Medulla oblongata (tissue), 1 donor: ENCODE data around the gene SFXN5.

Experiments used
- DNase-seq: peaks from one replicate; pipeline ENCODE4 v3.0.0-alpha.2; 2015; ENCODE audit errors: extremely low spot score

Gene SFXN5

GRCh38 chr2:72956936-72957335 is 114.6 kb downstream of the SFXN5 start:
- peak; percentile 63 for DNase-seq

DNA sequence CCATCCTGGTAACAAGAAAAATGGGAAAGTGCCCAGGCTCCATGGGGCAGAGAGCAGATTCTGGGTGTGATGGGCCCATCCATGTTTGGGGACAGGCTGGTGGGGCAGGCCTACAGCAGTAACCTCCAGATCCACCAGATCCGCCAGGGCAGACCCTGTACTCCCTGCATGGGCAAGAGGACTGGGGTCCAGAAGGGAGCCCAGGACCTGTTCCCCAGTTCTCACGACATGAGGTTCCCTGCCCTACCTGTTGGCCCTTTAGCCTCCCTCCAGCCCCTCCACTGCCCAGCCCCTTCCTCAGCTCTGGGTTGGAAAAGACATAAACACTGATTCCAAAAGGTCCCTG is 115.5 kb downstream of the SFXN5 start:
- DNase-seq: no peak

DNA sequence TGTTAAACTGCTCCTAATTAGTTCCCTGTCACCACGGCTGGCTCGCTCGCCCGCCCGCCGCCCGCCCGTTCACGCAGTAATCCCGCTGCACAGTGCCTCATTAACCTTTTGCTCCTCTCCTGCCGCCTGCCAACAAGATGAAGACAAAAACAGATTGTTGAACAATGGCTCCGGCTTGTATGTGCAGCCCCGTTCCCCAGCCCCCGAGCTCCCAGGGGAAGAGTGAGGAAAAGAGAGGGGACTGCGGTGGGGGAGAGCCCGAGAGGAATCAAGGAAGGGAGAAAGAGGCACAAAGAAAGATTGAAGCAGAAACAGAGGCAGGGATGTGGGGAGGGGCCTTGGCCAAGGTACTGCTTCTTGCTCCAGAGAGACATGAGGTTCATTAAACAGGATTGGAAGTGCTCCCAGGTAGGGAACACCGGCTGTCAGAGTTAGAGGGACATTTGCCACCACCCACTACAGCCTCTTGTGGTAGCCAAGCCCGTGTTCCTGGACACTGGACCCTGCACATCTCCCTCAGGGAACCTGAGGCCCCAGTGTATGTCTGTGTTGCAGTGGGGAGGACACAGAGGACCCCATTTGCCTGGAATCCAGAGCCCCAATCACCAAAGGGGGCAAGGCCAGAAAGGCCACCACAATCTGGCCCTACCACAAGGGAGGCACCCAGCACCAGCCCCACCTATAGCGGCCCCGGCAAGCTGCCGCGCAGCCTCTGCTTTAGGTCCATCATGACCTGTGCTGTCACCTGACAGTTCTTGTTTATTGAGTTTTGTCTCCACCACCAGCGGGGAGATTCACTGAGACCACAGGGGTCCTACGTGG is 116.1 kb downstream of the SFXN5 start:
- DNase-seq: no peak

- DNase-seq: no peak
Measured at GRCh38 chr2:72954376-72955227, 116.9 kb downstream of the SFXN5 start.

DNA sequence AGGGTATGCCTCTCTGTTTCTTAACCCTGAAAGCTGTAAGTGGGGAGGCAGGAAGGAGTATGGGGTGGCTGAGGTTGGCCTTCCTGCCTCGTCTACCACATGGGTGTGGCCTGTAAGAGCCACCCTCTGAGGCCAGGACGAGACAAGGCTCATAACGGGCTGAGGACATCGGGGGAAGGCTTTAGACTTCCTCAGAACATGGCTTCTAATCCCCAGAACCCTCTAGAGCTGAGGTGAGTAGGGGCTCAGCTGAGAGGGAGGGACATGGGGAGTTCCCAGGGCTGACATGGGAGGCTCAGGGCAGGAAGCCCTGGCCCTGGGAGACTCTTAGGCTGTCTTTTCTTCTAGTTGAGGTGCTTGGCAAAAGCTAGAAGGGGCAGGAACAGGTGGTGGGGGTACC is 117.5 kb downstream of the SFXN5 start:
- no peak for DNase-seq

DNA sequence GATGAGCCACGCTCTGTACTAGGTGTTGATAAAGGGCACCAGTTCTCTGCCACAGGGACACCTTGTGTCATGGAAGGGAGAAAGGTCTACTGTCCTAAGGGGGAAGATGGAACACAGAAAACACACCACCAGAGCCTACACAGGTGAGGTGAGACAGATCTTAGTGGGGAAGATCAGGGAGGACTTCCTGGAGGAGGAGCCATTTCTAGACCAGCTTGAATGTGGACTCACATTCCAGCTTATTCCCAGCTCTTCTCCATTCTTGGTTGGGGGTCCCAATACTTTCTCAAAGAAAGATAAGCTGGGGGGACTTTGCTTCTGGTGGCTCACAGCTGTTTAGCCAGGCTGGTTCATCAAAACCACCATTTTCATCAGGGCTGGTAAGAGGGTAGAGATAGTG is 118.0 kb downstream of the SFXN5 start:
- DNase-seq: no peak

GRCh38 chr2:72952961-72953360 is 118.6 kb downstream of the SFXN5 start:
- no peak for DNase-seq

GRCh38 chr2:72952110-72952823 is 119.2 kb downstream of the SFXN5 start:
- no peak for DNase-seq

GRCh38 chr2:72951303-72952095 is 120.0 kb downstream of the SFXN5 start:
- no peak for DNase-seq

DNA sequence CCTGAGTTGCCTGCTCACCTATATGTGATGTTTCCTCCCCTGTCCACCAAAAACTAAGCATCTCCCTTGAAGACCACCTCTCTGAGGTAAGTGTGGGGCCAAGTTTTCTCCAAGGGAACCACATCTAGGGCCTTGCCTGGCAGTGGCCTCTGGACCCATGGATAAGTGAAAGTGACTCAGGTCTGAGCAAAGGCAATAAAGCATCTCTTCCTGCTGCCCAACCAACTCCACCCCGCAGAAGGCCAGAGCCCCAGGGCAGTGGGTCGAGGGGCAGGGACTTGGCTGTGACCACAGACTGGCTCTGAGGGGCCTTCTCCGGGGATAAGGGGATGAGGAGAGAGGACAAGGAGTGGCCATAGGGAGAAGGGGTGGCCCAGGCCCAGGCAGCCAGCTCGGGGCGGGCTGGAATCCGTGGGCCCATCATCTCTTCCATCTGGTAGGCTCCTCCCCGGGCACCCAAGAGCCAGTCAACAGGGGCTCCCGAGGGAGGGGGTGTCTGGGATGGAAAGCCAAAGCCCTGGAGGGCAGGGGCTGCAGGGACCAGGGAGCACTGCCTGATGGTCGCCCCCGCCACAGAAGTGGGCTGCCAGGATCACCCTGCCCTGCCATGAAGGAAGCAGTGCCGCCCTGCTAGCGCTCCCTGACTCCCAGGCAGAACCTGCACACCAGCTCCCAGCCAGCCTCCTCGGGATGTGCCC is 120.8 kb downstream of the SFXN5 start:
- no peak for DNase-seq

- DNase-seq: no peak
Measured at GRCh38 chr2:72949642-72950041, 121.9 kb downstream of the SFXN5 start.

DNA sequence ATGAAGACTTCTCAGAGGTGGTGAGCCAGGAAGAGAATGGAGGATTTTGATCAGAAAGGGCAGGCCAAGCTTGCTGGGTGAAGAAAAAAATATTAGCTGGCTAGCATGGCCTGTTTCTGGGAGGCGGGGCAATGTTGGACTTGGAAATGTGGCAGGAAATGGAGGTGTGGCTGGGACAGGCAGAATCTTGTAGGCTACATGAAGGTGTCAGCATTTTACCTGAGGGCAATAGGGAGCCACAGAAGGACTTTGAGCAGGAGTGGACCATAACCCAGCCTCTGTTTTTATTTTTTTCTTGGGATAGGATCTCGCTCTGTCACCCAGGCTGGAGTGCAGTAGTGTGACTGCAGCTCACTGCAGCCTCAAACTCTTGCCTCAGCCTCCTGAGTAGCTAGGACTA is 122.5 kb downstream of the SFXN5 start:
- no peak for DNase-seq

DNA sequence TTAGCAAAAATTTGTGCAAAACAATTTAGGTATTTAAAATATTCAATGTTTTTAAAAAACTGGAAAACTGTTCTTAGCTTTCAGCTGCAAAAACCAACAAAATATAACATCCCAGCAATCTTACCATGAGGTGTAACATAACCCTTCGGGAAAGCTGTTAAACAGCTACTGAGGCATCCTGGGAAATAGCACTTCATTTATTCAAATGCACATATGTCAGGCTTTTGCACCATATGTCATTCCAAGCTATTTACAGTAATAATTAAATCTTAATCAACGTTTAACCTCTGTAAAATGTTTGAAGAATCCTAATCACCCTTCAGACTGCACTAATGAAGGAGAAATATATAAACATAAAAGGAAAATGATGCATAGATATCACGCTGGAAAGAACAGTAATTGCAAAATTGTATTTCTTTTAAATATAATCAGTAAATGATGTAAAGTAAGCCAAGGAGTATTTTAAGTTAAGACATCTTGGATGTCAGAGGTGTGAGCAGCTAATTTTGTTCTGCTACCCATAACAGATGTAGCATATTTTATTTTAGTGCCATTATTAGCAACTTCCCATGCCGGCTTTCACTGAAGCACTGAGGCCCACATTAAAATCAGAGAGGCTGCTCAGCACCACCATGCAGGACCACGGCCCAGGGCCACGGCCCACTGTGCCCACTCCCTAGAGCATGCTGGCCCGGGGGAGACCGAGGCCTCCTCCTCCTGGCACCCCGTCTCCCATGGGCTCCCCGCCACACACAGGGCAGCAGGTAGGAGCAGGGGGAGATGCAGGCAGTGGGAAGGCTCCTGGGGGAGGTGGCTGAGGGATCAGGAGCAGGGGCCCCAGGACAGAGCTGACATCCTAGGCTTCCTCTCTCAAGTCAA is 123.3 kb downstream of the SFXN5 start:
- DNase-seq: no peak

DNA sequence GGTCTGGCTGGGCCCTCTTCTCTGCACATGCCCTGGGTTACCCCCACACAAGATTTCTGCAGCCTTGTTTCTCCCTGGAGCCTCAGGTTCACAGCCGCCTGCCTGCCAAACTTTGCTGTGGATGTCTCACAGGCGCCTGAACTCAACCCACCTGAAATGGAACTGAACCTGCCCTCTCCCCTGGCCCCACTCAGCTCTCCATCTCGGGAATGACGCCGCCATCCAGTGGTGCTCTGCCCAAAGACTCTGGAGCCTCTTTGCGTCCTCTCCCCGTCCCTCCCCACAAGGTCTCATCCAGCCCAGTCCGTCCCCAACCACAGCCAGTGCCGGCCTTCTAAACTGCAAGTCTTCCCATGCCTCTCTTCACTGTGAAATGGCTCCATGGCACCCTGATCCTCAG is 125.0 kb downstream of the SFXN5 start:
- no peak for DNase-seq

GRCh38 chr2:72945450-72946019 is 126.0 kb downstream of the SFXN5 start:
- DNase-seq: no peak

DNA sequence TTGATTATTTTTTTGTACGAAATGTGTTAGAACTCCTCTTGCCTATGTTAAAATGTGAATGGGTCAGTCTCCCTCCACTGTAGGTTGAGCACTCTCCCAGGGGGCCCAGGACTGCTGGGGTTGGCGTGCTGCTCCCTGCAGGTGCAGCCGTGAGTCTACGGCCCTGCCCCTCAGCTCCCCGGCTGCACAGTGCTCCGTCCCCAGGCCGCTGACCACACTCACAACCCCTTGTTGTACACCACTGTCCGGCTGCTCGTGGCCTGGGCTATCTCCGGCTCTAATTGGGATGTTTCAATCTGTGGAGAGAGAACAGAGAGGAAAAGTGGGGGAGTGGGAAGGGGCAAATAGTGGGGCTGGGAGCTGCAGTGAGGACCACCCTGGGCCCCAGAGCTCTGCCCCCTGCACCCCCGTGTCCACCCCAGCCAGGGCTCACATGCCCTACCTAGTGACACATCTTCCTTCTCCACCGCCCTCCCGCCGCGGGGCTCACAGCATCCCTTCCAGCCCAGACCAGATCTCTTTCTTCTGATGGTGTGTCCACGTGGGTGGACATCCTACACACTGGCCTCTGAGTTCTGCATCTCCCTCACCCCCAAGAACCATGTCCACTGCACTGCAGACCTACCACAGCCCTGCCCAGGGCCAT is 126.6 kb downstream of the SFXN5 start:
- DNase-seq: no peak

DNA sequence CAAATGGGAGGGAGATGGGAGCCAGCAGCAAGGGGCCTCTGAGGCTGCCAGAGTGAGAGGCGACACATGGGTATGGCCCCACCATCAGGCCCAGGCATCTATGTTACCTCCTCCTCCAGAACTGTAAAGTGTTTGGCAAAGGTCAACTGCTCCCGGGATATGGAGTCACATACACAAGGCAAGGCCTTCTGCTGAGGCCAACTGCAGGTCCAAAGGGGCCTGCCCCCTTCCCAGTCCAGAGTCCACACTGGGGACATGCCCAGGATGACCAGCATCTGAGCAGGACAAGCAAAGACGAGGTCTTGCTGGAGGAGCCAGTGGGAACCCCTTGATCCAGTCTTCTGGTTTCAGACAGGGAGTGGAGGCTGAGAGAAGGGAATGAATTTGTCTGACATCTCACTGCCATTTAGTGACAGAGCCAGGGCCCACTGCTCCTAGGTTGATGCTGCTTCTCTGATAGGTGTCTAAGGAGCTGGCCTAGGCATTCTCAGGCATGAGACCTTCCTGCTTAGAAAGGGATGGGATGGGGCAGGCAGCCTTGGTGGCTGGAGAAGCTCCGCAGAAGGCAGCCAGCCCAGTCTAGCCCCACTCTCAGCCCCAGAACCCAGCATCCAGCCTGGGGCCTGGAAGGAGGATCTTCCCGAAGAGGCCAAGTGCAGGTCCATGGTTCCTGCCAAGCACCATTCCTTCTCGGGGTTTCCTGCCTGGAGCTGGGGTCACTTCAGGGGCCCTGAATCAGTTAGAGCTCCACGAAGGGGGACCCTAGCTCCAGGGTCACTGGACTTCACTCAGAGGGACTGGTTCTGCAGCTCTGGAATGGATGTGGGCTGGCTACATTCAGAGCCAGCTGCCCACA is 127.7 kb downstream of the SFXN5 start:
- DNase-seq: no peak

GRCh38 chr2:72942881-72943418 is 128.6 kb downstream of the SFXN5 start:
- DNase-seq: no peak
